Epithelial cell of umbilical artery (primary cell): ENCODE measurements around the gene DDB1. TPM values are rescaled to one million over a fixed set of nuclear protein-coding genes. Genes with fewer than 3 reads are reported as not detected.

Source experiments
- total RNA-seq: library from RNA; depleted of rRNA; stranded (reverse); fragments of >200 nt; gene quantifications from 2 replicates; pipeline ENCODE4 v1.2.3, GENCODE V29; 2014

Gene DDB1
- total RNA-seq, result 253 and 317 TPM in 2 replicates

DNA sequence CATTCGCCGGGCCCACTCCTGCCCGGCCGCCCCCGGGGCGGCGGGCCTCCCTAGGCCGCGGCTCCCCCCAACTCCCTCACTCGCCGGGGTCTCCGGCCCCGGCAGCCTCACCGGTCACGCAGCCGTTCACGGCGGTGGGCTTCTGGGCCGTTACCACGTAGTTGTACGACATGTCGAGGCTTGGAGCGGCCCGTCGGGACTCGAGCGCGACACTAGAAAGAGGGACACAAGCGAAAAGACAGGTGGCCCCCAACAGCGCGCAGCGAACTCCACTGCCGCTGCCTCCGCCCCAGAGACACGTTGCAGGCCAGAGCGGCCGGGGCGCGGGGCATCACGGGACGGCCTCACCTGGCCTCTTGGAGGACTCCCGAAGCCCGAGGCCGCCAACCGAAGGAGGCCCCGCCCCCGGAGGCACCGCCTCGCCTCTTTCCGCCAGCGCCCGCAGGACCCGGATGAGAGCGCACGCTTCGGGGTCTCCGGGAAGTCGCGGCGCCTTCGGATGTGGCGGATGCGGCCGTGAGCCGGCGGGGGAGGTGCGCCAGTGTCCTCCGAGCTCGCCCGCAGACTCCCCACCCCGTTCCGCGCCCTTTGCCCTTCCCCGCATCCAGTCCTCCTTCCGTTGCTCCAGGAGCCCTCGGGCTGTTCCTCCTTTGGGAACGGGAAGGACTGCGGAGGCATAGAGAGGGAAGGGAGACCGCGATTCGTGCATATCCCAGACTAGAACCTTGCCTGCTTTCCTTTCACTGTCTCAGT, at the start of gene DDB1, which contains the start of gene TKFC:
TSS of gene DDB1 (minus strand) at position 309 of the 753 bp plus-strand sequence. CDS start at position 172, 137 bp downstream.
TSS of gene TKFC (plus strand) at position 432 of the 753 bp plus-strand sequence. CDS start 1,501 bp downstream, outside the sequence.

DNA sequence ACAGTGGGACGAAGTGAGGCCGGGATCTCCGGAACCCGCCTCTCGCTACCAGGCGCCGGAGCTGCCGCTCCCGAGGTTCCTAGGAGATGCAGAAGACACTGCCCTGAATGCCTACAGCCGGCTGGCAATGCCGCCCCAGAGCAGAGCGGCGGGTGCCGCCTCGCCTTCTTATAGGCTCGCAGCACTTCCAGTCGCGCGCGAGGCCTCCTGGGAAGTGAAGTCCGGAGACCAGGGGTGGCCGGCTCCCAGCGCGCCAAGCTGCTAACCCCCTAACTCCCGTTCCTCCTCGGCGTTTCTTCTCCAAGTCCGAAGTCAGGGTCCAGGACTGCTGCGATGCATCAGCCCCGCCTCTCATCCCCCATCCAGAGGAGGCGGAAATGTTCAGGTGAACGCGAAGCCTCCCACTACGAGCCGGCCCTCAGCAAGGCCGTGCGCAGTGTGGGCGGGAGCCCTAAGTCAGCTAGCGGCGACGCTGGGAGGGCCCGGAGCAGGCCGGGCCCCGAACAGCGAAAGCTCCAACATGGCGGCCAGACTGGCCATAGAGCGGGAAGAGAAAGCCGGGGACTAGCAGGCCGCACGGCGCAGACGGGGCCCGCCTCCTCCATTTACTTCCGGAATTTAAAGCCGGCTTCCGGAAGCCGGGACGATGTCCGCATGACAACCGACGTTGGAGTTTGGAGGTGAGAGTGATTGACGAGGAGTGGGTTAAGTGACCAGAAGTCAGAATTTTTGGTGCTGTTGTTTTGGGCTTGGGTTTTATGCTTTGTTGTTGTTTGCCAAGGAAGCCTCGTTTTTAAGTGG, 29.0 kb upstream of the DDB1 start, which contains the start of the genes CYB561A3 and TMEM138:
TSS of gene CYB561A3 (minus strand) at position 142 of the 801 bp plus-strand sequence. CDS start 5,169 bp downstream, outside the sequence.
TSS of gene TMEM138 (plus strand) at position 634 of the 801 bp plus-strand sequence. CDS start 2,017 bp downstream, outside the sequence.

GRCh38 chr11:61294717-61295595, 37.9 kb downstream of the DDB1 start, which contains the start of gene VWCE:
Gene VWCE, minus strand, starts transcription at chr11:61295316. Its CDS starts 279 bp downstream, at chr11:61295037.

Other genes starting within 250 kb of the DDB1 start
- not detected in 2 replicates for gene CD5, start 230.6 kb downstream of the DDB1 start, total RNA-seq
- gene VPS37C, start 171.7 kb downstream of the DDB1 start, total RNA-seq, result 8.7 and 8.8 TPM in 2 replicates
- not detected in 2 replicates for gene PGA3, start 129.6 kb downstream of the DDB1 start, total RNA-seq
- not detected in 2 replicates for gene PGA4, start 110.8 kb downstream of the DDB1 start, total RNA-seq
- gene PGA5, start 91.9 kb downstream of the DDB1 start, total RNA-seq, result not detected in 2 replicates
- gene VWCE, start 37.8 kb downstream of the DDB1 start, total RNA-seq, result 1.6 and 2.3 TPM in 2 replicates
- 13.0 and 23.4 TPM in 2 replicates for gene TKFC, start 123 bp upstream of the DDB1 start, total RNA-seq
- gene CYB561A3, start 28.8 kb upstream of the DDB1 start, total RNA-seq, result 27.9 and 31.5 TPM in 2 replicates
- gene TMEM138, start 29.3 kb upstream of the DDB1 start, total RNA-seq, result 15.9 and 21.0 TPM in 2 replicates
- 7.5 and 12.3 TPM in 2 replicates for gene TMEM216, start 59.5 kb upstream of the DDB1 start, total RNA-seq
- 8.4 and 13.1 TPM in 2 replicates for gene CPSF7, start 96.9 kb upstream of the DDB1 start, total RNA-seq
- gene SDHAF2, start 97.0 kb upstream of the DDB1 start, total RNA-seq, result 30.1 and 66.3 TPM in 2 replicates
- not detected in 2 replicates for gene LRRC10B, start 175.6 kb upstream of the DDB1 start, total RNA-seq
- gene SYT7, start 248.0 kb upstream of the DDB1 start, total RNA-seq, result under 0.01 and 0.30 TPM in 2 replicates